NCI-H128 (cell line): ENCODE results near the gene GREB1L.

Source experiments
- DNase-seq: peaks from one replicate; lab custom pipeline; 2025; ENCODE audit not compliant: unreplicated experiment; lab: John Stamatoyannopoulos, UW

Gene GREB1L

GRCh38 chr18:21479721-21480120, 237.7 kb downstream of the GREB1L start:
- DNase-seq: no peak

- DNase-seq: no peak
Observed at GRCh38 chr18:21481739-21482138, 239.7 kb downstream of the GREB1L start.

GRCh38 chr18:21483051-21483450, 241.0 kb downstream of the GREB1L start:
- DNase-seq: no peak

- DNase-seq: no peak
Observed at GRCh38 chr18:21484851-21485636, 243.0 kb downstream of the GREB1L start.

GRCh38 chr18:21486905-21487437, 244.9 kb downstream of the GREB1L start:
- no peak for DNase-seq

GRCh38 chr18:21489119-21489750, 247.2 kb downstream of the GREB1L start:
- peak; percentile 44 for DNase-seq

- DNase-seq: no peak
Observed at GRCh38 chr18:21489919-21490495, 248.0 kb downstream of the GREB1L start.

GRCh38 chr18:21490748-21491147, 248.7 kb downstream of the GREB1L start:
- no peak for DNase-seq

- DNase-seq: no peak
Observed at GRCh38 chr18:21496277-21496835, 254.3 kb downstream of the GREB1L start.

- no peak for DNase-seq
Observed at GRCh38 chr18:21499997-21500396, 258.0 kb downstream of the GREB1L start.

GRCh38 chr18:21502661-21503060, 260.6 kb downstream of the GREB1L start:
- DNase-seq: no peak

- no peak for DNase-seq
Observed at GRCh38 chr18:21507913-21508701, 266.1 kb downstream of the GREB1L start.

- no peak for DNase-seq
Observed at GRCh38 chr18:21509062-21509461, 267.0 kb downstream of the GREB1L start.

- DNase-seq: no peak
Observed at GRCh38 chr18:21513292-21513691, 271.3 kb downstream of the GREB1L start.

GRCh38 chr18:21513741-21514140, 271.7 kb downstream of the GREB1L start:
- no peak for DNase-seq

GRCh38 chr18:21522530-21522929, 280.5 kb downstream of the GREB1L start:
- DNase-seq: no peak

GRCh38 chr18:21525916-21526315, 283.9 kb downstream of the GREB1L start:
- no peak for DNase-seq

- DNase-seq: no peak
Observed at GRCh38 chr18:21526463-21526862, 284.4 kb downstream of the GREB1L start.

- DNase-seq: no peak
Observed at GRCh38 chr18:21534327-21534726, 292.3 kb downstream of the GREB1L start.

GRCh38 chr18:21538230-21538629, 296.2 kb downstream of the GREB1L start:
- no peak for DNase-seq

GRCh38 chr18:21546423-21546822, 304.4 kb downstream of the GREB1L start:
- no peak for DNase-seq
